ENCODE measurements around the gene CDR2L.

The CDR2L gene

GRCh38 chr17:74999523-74999922 is 12.1 kb downstream of the CDR2L start:
- DNase-seq: no peak
- no peak overlapping the region for H3K9ac ChIP-seq (ENCODE audit: low read length)
- no peak overlapping the region for H3K4me2 ChIP-seq (ENCODE audit: low read depth, low read length)
- H3K79me2 ChIP-seq (ENCODE audit: low read length): no peaks in the 10 kb centered on the region
- no peak for TF ChIP-seq CTCF (IDR thresholded peaks at IDR 0.05; ENCODE audit: low read length)
- TF ChIP-seq EZH2phosphoT487 (IDR thresholded peaks at IDR 0.05; ENCODE audit: low read length): no peak
- no peak for TF ChIP-seq EZH2 (optimal IDR thresholded peaks at IDR 0.05; ENCODE audit: low read depth, low read length)
- H3K36me3 ChIP-seq (replicated peaks; ENCODE audit: insufficient read depth, low read length): no peaks in the 10 kb centered on the region
- no peaks in the 10 kb centered on the region for H3K4me1 ChIP-seq (ENCODE audit: low read length)
- no peaks in the 10 kb centered on the region for H4K20me1 ChIP-seq (ENCODE audit: insufficient read depth, low read length)
- no peak overlapping the region for H3K27ac ChIP-seq (ENCODE audit: low read length)
- no peaks in the 10 kb centered on the region for H3K9me3 ChIP-seq (replicated peaks; ENCODE audit: insufficient read depth, low read length)
- H2AFZ ChIP-seq (ENCODE audit: low read length): no peak overlapping the region
- H3F3A ChIP-seq (ENCODE audit: insufficient read depth, low read length): no peaks in the 10 kb centered on the region
- H3K27me3 ChIP-seq (replicated peaks; ENCODE audit: insufficient read depth, low read length): peaks cover 28% of the 10 kb centered on the region
- H3K4me3 ChIP-seq (ENCODE audit: low read length): no peak overlapping the region
- no peaks in the 10 kb centered on the region for H3K9me2 ChIP-seq (replicated peaks; ENCODE audit: insufficient read depth, low read length)

- Histone ChIP-seq H3K9me3 (replicated peaks; ENCODE audit: insufficient read depth, low read length) (no peaks in the 10 kb centered on the region), H3K36me3 (replicated peaks; ENCODE audit: insufficient read depth, low read length) (no peaks in the 10 kb centered on the region), H3K4me2 (ENCODE audit: low read depth, low read length) (no peak overlapping the region), H3K79me2 (ENCODE audit: low read length) (no peaks in the 10 kb centered on the region), H3K27ac (ENCODE audit: low read length) (no peak overlapping the region), H3K4me1 (ENCODE audit: low read length) (no peaks in the 10 kb centered on the region), H3K4me3 (ENCODE audit: low read length) (no peak overlapping the region), H3K9ac (ENCODE audit: low read length) (no peak overlapping the region), H2AFZ (ENCODE audit: low read length) (no peak overlapping the region), H3F3A (ENCODE audit: insufficient read depth, low read length) (no peaks in the 10 kb centered on the region), H4K20me1 (ENCODE audit: insufficient read depth, low read length) (no peaks in the 10 kb centered on the region), H3K27me3 (replicated peaks; ENCODE audit: insufficient read depth, low read length) (peaks cover 54% of the 10 kb centered on the region), H3K9me2 (replicated peaks; ENCODE audit: insufficient read depth, low read length) (no peaks in the 10 kb centered on the region)
- DNase-seq: no peak
- TF ChIP-seq EZH2phosphoT487 (IDR thresholded peaks at IDR 0.05; ENCODE audit: low read length): no peak
- no peak for TF ChIP-seq CTCF (IDR thresholded peaks at IDR 0.05; ENCODE audit: low read length)
- no peak for TF ChIP-seq EZH2 (optimal IDR thresholded peaks at IDR 0.05; ENCODE audit: low read depth, low read length)
Measured at GRCh38 chr17:75001915-75002843, 14.7 kb downstream of the CDR2L start.

GRCh38 chr17:75003070-75003956 is 15.9 kb downstream of the CDR2L start:
- Histone ChIP-seq H3K4me2 (ENCODE audit: low read depth, low read length) (no peak overlapping the region), H2AFZ (ENCODE audit: low read length) (no peak overlapping the region), H3K9me2 (replicated peaks; ENCODE audit: insufficient read depth, low read length) (no peaks in the 10 kb centered on the region), H3K4me1 (ENCODE audit: low read length) (no peaks in the 10 kb centered on the region), H3F3A (ENCODE audit: insufficient read depth, low read length) (no peaks in the 10 kb centered on the region), H4K20me1 (ENCODE audit: insufficient read depth, low read length) (no peaks in the 10 kb centered on the region), H3K79me2 (ENCODE audit: low read length) (no peaks in the 10 kb centered on the region), H3K9ac (ENCODE audit: low read length) (no peak overlapping the region), H3K9me3 (replicated peaks; ENCODE audit: insufficient read depth, low read length) (no peaks in the 10 kb centered on the region), H3K36me3 (replicated peaks; ENCODE audit: insufficient read depth, low read length) (no peaks in the 10 kb centered on the region), H3K27me3 (replicated peaks; ENCODE audit: insufficient read depth, low read length) (peaks cover 65% of the 10 kb centered on the region), H3K4me3 (ENCODE audit: low read length) (no peak overlapping the region), H3K27ac (ENCODE audit: low read length) (no peak overlapping the region)
- no peak for DNase-seq
- TF ChIP-seq EZH2 (optimal IDR thresholded peaks at IDR 0.05; ENCODE audit: low read depth, low read length): no peak
- no peak for TF ChIP-seq CTCF (IDR thresholded peaks at IDR 0.05; ENCODE audit: low read length)
- TF ChIP-seq EZH2phosphoT487 (IDR thresholded peaks at IDR 0.05; ENCODE audit: low read length): no peak
